Bronchial epithelial cell (primary cell): ENCODE data around the gene MAML1. TPM values are rescaled to one million over a fixed set of nuclear protein-coding genes. Genes with fewer than 3 reads are reported as not detected.

ENCODE experiments used
- DNase-seq: peaks from one replicate; pipeline ENCODE4 v3.0.0-alpha.2; 2010; ENCODE audit warnings: low read depth
- FAIRE-seq: peaks from 2 replicates; lab custom pipeline; 2011; peaks lifted over from hg19 to GRCh38; lab: Jason Lieb, UNC
- H3K27me3 ChIP-seq: 2 replicates; pipeline ENCODE4 v1.5.1; 2011; ENCODE audit warnings: low read length; ENCODE audit not compliant: control insufficient read depth, insufficient read depth
- H3K36me3 ChIP-seq: 2 replicates; pipeline ENCODE4 v1.5.1; 2011; ENCODE audit warnings: low read length; ENCODE audit not compliant: control insufficient read depth, insufficient read depth
- H3K4me3 ChIP-seq: 2 replicates; pipeline ENCODE4 v1.5.1; 2011; ENCODE audit warnings: mild to moderate bottlenecking, low read depth, low read length, control low read depth
- total RNA-seq: library from RNA; depleted of rRNA; stranded (reverse); fragments of >200 nt; gene quantifications from 2 replicates; pipeline ENCODE4 v1.2.1, GENCODE V29; 2014
- TF ChIP-seq, protein P1 (sequence below): IDR thresholded peaks from 2 replicates; pipeline ENCODE4 v1.5.1; 2011; ENCODE audit warnings: mild to moderate bottlenecking, moderate library complexity, low read length, control low read depth, inconsistent platforms; ENCODE audit not compliant: insufficient read depth, severe bottlenecking

MAML1 gene
- total RNA-seq, 1 donor from 2014 or later: 4.2 TPM

DNA sequence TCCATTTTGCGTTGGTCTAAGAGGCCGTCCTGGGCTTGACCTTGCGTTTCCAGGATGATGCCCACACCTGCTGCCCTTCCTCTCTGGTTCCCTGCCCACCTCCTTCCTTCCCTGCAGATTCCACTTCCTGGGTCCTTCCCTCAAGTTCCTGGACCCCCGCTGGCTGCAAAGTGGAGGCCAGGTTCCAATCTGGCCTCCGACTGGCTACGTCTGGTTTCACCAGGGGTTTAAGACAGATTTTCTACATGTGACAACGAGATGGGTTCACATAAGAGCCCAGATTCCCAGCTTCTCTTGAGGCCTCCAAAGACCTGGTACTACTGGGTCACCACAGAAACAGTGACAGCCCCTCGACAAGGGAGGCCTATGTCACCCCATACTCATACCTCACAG is 71.9 kb downstream of the MAML1 start:
- H3K27me3 ChIP-seq: no peaks in the 10 kb centered on the region
- FAIRE-seq (no peak), DNase-seq (no peak)
- H3K36me3 ChIP-seq: peaks cover 27% of the 10 kb centered on the region
- H3K4me3 ChIP-seq: no peak overlapping the region
- TF ChIP-seq, protein P1, sequence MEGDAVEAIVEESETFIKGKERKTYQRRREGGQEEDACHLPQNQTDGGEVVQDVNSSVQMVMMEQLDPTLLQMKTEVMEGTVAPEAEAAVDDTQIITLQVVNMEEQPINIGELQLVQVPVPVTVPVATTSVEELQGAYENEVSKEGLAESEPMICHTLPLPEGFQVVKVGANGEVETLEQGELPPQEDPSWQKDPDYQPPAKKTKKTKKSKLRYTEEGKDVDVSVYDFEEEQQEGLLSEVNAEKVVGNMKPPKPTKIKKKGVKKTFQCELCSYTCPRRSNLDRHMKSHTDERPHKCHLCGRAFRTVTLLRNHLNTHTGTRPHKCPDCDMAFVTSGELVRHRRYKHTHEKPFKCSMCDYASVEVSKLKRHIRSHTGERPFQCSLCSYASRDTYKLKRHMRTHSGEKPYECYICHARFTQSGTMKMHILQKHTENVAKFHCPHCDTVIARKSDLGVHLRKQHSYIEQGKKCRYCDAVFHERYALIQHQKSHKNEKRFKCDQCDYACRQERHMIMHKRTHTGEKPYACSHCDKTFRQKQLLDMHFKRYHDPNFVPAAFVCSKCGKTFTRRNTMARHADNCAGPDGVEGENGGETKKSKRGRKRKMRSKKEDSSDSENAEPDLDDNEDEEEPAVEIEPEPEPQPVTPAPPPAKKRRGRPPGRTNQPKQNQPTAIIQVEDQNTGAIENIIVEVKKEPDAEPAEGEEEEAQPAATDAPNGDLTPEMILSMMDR: no peak

DNA sequence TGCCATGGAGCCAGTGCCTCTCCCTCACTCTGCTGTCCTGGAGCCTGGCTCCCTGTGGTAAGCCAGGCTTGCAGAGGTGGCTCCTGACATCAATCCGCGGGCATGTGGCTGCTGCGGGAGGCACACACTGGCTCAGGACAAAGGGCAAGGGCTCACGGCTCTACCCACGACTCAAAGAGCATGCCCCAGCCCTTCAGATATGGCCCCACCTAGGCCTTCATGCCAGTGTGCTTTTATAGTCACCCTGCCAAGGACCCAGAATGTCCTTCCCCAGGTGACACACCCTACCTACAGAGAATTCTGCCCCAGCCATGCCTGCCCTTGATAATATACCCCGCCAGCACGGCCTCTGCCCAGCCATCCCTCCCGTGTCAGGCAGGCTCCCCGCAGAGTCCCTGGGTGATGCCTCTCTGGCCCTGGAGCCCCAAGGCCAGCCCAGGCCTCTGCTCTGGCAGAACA is 72.5 kb downstream of the MAML1 start:
- FAIRE-seq: no peak
- DNase-seq: no peak
- Histone ChIP-seq H3K27me3 (no peaks in the 10 kb centered on the region), H3K36me3 (peaks cover 23% of the 10 kb centered on the region), H3K4me3 (peak overlapping the region; percentile 86)
- TF ChIP-seq, protein P1: no peak

DNA sequence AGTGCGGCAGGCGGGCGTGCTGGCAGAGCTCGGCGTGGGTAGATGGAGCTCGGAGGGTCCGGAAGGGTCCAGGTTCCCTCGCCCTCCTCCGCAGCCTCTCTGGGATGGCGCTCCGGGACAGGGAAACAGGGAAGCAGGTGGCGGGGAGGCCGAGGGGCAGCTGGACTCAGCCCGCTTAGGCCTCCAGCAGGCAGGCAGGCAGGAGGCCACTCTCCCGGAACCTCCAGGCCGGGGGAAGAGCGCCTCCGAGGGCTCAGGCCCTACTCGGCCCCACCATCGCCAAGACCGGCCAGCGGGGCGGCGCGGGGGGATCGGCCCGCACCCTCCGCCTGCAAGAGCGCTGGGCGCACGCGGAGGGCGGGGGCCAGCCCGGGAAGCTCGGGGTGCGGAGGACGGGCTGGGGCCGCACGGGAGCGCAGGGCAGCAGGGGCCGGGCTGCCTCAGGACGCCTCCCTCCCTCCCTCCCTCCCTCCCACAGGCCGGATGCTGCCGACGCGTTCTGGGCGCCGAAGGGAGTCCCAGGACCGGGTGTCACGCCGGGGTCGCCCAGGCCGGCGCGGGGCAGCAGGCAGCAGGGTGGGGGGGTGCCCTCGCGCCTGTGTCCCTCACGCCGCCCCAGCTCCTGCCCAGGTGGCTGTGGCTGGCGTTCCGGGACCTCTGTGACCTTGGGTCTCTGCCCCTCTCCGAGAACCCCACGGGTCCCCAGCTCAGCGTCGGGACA is 73.1 kb downstream of the MAML1 start:
- DNase-seq (no peak), FAIRE-seq (no peak)
- TF ChIP-seq, protein P1: no peak
- H3K4me3 ChIP-seq: peak overlapping the region; percentile 86
- no peaks in the 10 kb centered on the region for H3K27me3 ChIP-seq
- peaks cover 18% of the 10 kb centered on the region for H3K36me3 ChIP-seq

DNA sequence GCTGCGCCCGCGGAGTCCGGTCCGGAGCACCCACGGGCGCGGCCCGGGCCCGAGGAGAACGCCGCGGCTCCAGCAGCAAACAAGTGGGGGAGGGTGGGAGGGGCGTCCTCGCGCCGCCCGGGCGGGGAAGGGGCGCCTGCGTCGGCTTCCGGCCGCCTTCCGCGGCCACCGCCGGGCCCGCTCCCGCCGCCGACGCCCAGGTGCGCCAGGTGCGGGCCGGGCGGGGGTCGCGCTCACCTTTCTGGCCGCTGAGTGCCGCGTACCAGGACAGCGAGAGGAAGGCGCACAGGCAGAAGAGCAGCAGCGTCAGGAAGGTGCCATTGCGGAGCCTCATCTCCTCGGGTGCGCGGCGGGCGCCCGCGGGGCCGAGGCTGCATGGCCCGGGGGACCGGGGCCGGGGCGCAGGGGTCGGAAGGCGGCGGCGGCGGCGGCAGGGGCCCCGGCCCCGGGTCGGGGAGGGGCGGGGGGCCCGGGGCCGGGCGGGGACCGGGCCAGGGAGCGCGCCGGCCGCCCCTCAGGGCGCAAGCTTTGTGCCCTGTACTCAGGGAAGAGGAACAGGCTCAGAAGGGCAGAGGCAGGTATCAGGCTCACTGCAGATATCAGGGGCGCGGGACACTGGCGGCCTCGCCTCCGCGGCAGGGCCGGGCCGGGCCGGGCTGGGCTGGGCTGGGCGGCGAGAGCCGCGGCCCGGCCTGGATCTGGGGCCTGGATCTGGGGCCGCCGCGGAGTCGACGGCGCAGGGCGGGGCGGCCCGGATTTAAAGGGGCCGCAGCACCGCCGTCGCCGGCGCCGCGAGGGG is 73.8 kb downstream of the MAML1 start, which contains the start of gene MGAT4B:
MGAT4B (minus strand) TSS at position 617 of the 799 bp plus-strand sequence; CDS start at position 334, 283 bp downstream.
- TF ChIP-seq, protein P1: no peak
- no peak for FAIRE-seq
- H3K27me3 ChIP-seq: no peaks in the 10 kb centered on the region
- peaks cover 11% of the 10 kb centered on the region for H3K36me3 ChIP-seq
- peak within 1 kb of the TSS; percentile 86 for H3K4me3 ChIP-seq
- peak; percentile 41 for DNase-seq

DNA sequence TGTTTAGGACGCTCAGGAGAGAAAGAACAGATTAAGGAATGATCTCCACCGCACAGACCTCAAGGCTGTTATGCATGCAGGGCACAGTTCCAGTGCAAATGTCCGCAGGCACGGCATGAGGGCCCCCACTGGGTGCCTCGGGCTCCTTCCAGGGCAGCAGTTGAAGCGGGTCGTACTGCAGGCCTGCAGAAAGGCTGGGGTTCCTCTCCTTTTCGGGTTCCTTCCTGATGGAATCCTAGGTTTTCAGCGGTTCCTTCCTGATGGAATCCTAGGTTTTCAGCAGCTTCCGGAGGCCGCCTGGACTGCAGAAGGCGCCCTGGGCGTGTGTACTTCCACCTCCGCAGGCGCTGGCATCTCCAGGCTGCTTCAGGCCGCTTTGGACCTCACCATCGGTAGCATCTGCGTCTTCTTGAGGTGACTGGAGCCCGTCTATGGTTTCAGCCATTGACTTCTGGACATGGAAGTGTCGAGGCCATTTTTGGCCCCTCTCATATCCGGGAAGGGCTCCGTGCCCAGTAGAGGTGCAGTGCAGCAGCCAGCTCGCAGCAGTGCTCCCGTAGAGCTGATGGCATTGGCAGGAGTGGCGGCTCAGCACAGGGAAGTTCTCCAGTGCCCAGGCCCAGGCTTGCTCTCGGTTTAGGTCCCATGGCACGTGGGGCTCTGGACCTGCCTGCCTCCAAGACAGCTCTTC is 79.7 kb downstream of the MAML1 start:
- no peak overlapping the region for H3K4me3 ChIP-seq
- TF ChIP-seq, protein P1: no peak
- FAIRE-seq (no peak), DNase-seq (no peak)
- H3K36me3 ChIP-seq: no peaks in the 10 kb centered on the region
- H3K27me3 ChIP-seq: no peaks in the 10 kb centered on the region
